Occipital lobe (tissue), 2 donors: ENCODE results near the gene CD320. TPM values are rescaled to one million over a fixed set of nuclear protein-coding genes. Genes with fewer than 3 reads are reported as not detected.

Experiments used
- DNase-seq: peaks from one replicate; lab custom pipeline; 2025; lab: John Stamatoyannopoulos, UW
- total RNA-seq: library from RNA; depleted of rRNA; stranded (reverse); fragments of >200 nt; gene quantifications from one replicate; pipeline ENCODE4 v1.2.3, GENCODE V29; 2014

The CD320 gene
- total RNA-seq, 1 donor from 2014 or later: 13.4 TPM

DNA sequence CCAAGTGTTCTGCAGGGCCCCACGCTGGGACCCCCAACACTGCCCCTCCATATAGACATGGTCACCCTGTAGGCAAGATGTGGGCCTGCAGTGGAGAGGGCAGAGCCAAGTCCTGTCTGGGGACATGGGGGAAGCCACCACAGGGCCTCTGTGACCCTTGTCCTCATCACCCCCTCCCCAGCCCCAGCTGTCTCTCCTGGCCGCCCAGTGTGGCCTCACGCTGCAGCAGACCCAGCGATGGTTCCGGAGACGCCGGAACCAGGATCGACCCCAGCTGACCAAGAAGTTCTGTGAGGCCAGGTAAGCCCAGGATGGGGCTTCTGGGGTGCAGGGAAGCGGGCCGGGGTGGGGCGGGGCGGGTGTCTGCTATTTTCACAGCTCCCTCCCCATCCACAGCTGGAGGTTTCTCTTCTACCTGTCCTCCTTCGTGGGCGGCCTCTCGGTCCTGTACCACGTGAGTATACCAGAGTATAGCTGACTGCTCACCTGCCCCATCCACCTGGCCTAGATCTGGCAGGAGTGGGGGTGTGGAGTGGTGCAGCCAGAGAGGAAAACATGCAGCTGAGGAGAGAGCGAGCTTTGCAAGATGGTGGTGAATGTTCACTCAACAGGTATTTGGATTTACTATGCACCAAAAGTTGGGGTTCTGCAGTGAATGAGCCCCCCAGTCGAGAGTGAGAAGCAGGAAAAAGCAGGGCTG lies 52.6 kb downstream of the CD320 start:
- DNase-seq: no peak

DNA sequence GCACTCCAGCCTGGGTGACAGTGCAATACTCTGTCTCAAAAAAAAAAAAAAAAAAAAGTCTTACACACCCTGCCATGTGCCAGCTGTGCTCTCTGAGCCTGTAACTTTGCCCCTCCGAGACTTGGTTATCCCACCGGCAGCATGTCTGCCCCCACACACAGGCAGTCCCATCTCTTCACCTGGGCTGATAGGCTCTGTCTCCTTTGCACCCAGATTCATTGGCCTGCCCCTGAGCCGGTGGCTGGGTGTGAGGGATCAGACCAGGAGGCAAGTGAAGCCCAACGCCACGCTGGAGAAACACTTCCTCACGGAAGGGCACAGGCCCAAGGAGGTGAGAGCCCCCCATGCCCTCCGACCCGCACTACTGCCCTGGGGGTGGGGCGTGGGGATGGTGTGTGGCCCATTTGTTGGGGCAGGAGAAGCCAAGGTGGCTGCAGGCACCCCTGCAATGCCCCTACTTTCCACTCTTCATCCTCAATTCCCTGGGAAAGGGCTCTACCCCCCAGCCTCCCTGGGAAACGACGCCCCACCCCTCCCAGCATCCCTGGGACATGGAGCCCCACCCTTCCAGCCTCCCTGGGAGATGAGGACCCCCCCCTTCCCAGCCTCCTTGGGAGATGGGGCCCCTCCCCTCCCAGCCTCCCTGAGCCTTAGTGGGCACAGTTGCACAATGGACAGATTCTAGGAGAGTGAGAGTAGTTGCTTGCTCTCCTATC lies 53.7 kb downstream of the CD320 start:
- DNase-seq: no peak

DNA sequence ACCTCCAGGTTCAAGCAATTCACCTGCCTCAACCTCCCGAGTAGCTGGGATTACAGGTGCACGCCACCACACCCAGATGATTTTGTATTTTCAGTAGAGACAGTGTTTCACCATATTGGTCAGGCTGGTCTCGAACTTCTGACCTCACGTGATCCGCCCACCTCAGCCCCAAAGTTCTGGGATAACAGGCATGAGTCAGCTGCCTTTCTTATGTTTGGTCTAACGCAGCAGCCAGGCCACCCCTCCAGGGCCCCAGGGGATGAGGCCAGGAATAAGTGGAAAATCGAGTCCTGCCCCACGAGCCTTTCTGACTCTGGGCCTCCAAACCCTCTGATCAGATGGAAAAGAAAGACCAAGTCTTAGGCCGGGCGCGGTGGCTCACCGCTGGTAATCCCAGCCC lies 54.5 kb downstream of the CD320 start:
- no peak for DNase-seq

DNA sequence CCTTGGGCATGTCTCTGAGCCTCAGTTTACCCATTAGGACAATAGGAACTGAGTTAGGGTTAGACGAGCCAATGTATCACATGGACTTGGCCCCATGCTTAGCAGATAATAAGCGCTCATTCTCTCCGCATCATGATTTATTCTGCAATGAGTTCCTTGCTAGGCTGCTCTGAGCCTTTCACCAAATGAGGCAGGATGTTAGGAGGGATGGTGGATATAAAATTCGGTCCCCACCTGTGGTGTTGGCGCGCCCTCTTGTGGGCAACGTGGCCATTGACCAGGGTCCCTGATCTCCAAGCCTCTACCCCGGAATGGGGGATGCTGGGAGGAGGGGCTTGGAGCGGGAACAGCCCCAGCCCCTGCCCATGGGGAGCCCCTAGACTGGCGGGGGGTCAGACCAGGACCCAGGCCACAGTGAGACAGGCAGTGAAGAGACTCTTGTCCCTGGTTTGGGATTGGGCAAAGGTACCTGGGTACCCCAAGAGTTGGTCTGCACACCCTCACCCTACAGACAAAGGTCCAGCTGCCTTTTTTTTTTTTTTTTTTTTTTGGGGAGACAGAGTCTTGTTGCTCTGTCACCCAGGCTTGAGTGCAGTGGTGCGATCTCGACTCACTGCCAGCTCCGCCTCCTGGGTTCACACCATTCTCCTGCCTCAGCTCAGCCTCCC lies 55.1 kb downstream of the CD320 start:
- DNase-seq: peak; percentile 49

Other genes starting within 250 kb of the CD320 start
- 23.2 TPM for gene FBN3, start 158.8 kb downstream of the CD320 start, total RNA-seq
- gene CERS4, start 99.0 kb downstream of the CD320 start, total RNA-seq: 50.7 TPM
- 10.5 TPM for gene NDUFA7, start 13.0 kb upstream of the CD320 start, total RNA-seq
- 161 TPM for gene RPS28, start 13.1 kb upstream of the CD320 start, total RNA-seq
- gene KANK3, start 34.9 kb upstream of the CD320 start, total RNA-seq: 5.1 TPM
- gene ANGPTL4, start 55.8 kb upstream of the CD320 start, total RNA-seq: 0.94 TPM
- 76.9 TPM for gene RAB11B, start 82.0 kb upstream of the CD320 start, total RNA-seq
- 52.3 TPM for gene MARCHF2, start 104.9 kb upstream of the CD320 start, total RNA-seq
- gene HNRNPM, start 136.6 kb upstream of the CD320 start, total RNA-seq: 49.9 TPM
- not detected for gene PRAM1, start 194.3 kb upstream of the CD320 start, total RNA-seq
- 1.6 TPM for gene ZNF414, start 205.8 kb upstream of the CD320 start, total RNA-seq